ENCODE results near the gene BDKRB2.

The BDKRB2 gene

DNA sequence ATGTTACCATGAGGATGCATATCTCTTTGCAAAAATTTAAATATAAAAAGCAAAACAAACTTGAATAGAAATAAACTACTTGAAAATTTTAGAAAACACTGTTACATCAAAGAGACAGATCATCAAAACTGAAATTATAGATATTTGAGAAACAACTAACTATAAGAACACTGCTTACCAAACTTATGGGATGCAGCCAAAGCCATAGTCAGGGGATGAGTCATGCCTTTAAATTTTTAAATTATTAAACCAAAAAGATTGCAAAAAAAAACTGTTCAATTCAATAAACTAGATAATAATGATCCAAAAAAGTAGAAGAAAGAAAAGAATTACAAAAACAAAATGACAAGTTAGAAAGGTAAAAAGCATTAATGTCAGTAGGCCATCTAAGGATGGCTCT is 7.5 kb downstream of the BDKRB2 start:
- no peak for DNase-seq
- no peaks in the 10 kb centered on the region for H3K4me1 Mint-ChIP-seq (ENCODE audit: low read depth in 2 of 2)
- peaks cover 0 to 7% of the 10 kb centered on the region in 2 donors for H3K9me3 Mint-ChIP-seq
- ATAC-seq (replicated peaks) = no peak
- H3K27me3 Mint-ChIP-seq = peaks cover 55 to 90% of the 10 kb centered on the region in 2 donors
- no peaks in the 10 kb centered on the region for H3K36me3 Mint-ChIP-seq (ENCODE audit: insufficient read depth)
- H3K27ac Mint-ChIP-seq = no peak overlapping the region
- no peak overlapping the region for H3K4me3 Mint-ChIP-seq

- Mint-ChIP-seq H3K27me3 (peaks cover 48 to 85% of the 10 kb centered on the region in 2 donors), H3K36me3 (ENCODE audit: insufficient read depth) (no peaks in the 10 kb centered on the region), H3K27ac (no peak overlapping the region), H3K4me3 (no peak overlapping the region), H3K9me3 (peaks cover 0 to 7% of the 10 kb centered on the region in 2 donors), H3K4me1 (ENCODE audit: low read depth in 2 of 2) (no peaks in the 10 kb centered on the region)
- no peak for DNase-seq
- ATAC-seq (replicated peaks) = no peak
These were observed 8.3 kb downstream of the BDKRB2 start for GRCh38 chr14:96212896-96213295.

DNA sequence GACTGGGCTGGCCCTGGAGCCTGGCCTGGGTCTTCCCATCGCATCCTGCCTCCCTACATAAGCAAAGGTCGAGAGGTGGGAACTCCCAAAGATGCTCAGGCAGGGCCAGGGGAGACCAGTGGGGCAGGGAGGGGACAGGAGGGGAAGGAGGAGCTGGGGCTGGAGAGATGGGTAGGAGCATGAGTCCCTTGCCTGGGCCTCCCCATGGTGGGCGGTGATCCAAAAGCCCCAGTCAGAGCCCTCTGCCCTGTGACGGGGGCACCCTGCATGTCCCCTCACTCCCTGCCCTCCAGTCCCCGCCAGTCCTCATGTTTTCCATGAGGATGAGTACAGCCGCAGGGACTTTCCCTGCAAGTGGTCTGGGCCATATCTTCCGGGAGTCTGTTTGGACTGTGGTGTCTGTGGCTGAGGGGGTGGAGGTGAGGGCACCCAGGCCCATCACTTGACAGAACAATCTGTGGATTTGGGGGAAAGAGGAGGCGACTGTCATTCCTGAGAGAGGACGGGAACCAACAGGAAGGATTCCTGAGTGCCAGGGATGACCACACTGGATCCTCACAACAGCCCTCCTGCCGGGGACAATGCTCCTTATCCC is 9.3 kb downstream of the BDKRB2 start:
- DNase-seq = no peak
- H3K4me3 Mint-ChIP-seq = no peak overlapping the region
- H3K9me3 Mint-ChIP-seq = peaks cover 0 to 7% of the 10 kb centered on the region in 2 donors
- peaks cover 37 to 79% of the 10 kb centered on the region in 2 donors for H3K27me3 Mint-ChIP-seq
- no peak for ATAC-seq (replicated peaks)
- no peaks in the 10 kb centered on the region for H3K4me1 Mint-ChIP-seq (ENCODE audit: low read depth in 2 of 2)
- no peak overlapping the region for H3K27ac Mint-ChIP-seq
- H3K36me3 Mint-ChIP-seq (ENCODE audit: insufficient read depth) = no peaks in the 10 kb centered on the region

DNA sequence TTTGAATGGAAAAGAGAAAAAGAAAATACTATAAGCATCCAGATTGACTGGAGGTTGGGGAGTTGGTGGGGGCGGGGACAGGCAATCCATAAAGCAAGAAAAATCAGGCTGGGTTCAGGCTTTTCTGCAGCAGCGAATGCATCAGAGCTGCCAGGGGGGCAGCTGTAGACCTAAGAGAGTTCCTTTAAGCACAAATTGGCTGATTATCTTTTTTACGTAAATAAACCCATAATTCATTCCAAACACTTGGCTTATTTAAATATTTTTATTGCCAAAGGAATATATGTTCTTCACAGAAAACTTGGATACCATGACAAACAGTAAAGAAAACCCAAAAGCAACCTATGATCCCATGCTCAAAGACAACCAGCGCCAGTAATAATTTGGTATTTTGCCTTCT is 10.2 kb downstream of the BDKRB2 start:
- Mint-ChIP-seq H3K36me3 (ENCODE audit: insufficient read depth) (no peaks in the 10 kb centered on the region), H3K4me3 (no peak overlapping the region), H3K27ac (no peak overlapping the region), H3K27me3 (peaks cover 37 to 78% of the 10 kb centered on the region in 2 donors), H3K9me3 (peaks cover 0 to 7% of the 10 kb centered on the region in 2 donors), H3K4me1 (ENCODE audit: low read depth in 2 of 2) (no peaks in the 10 kb centered on the region)
- DNase-seq (no peak), ATAC-seq (replicated peaks) (no peak)

DNA sequence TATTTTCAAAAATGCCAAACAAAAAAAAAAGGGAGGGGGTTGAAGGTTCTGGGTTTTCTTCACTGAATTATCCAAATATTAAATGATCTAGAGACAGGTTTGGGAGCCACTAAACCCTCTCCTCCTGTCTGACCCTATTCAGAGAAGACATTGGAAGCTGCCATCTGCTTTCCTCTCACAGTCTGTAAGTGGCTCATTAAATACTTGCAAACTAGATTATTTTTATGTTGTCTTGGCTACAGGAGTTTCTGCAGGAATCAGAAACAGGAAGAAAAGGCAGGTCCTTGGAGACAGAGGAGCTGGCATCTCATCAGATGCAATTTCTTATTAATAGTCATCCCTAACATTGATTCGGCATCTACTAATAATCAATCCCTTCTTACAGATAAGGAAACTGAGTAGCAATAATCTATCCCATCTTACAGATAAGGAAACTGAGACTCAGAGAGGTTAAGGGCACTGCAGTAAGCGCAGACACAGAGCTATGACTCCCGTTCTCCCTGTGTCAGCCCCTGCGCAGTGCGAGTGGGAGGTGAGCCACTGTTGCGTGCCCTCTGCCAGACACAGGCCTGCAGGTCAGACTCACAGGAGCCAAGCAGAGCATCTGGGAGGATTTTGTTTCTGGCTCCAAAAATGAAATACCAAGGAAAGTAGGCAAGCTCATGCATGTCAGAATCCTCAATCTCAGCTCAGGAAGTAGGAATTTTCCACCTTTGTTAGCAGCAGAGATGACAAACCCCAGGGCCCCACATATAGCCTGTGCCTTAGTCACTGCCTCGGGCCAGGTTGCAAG is 11.0 kb downstream of the BDKRB2 start:
- H3K4me3 Mint-ChIP-seq = no peak overlapping the region

DNA sequence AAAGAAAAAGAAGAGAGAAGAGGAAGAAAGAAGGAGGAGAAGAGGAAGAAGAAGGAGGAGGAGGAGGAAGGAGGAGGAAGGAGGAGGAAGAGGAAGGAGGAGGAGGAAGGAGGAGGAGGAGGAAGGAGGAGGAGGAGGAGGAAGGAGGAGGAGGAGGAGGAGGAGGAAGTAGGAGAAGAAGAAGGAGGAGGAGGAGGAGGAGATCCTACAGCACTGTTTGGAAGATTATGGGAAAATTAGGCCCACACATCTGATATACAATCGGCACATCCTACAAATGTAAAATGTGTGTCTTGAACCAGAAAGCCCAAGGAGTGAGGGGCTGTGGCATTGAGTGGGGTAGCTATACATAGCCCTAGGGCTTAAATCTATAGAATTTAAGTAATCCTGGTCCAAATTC is 12.0 kb downstream of the BDKRB2 start:
- no peaks in the 10 kb centered on the region for H3K36me3 Mint-ChIP-seq (ENCODE audit: insufficient read depth)
- no peak overlapping the region for H3K4me3 Mint-ChIP-seq
- H3K27me3 Mint-ChIP-seq = peaks cover 51 to 78% of the 10 kb centered on the region in 2 donors
- H3K4me1 Mint-ChIP-seq (ENCODE audit: low read depth in 2 of 2) = no peaks in the 10 kb centered on the region
- H3K27ac Mint-ChIP-seq = no peak overlapping the region
- ATAC-seq (replicated peaks) (no peak), DNase-seq (no peak)
- peaks cover 0 to 7% of the 10 kb centered on the region in 2 donors for H3K9me3 Mint-ChIP-seq

More for the DNA sequence above, 11.0 kb downstream of the BDKRB2 start:
- Mint-ChIP-seq H3K27ac (no peak overlapping the region), H3K9me3 (peaks cover 0 to 7% of the 10 kb centered on the region in 2 donors), H3K36me3 (ENCODE audit: insufficient read depth) (no peaks in the 10 kb centered on the region), H3K27me3 (peaks cover 41 to 78% of the 10 kb centered on the region in 2 donors), H3K4me1 (ENCODE audit: low read depth in 2 of 2) (no peaks in the 10 kb centered on the region)
- DNase-seq (no peak), ATAC-seq (replicated peaks) (no peak)

DNA sequence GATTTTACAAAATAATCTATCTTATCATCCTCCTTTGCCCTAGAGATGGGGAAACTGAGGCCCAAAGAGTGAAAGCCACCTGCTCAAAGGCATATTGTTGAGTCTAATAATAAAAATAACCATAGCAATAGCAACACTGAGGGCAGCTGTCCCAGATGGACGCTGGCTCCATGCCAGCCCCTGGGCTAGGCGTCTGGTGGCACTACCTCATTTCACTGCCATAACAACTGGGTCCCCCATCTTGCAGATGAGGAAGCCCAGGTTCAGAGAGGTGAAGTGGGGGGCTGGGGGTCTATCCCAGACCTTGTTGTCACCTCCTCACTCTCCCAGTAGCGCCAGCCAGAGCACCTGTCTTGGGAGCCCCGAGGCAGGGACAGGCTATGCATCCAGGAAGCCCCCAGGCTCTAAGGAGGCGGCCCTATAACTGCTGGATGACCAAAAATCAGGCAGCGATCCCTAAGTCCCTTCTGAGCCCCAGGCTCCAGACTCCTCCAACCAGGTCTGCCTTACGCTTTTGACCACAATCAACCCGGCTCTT is 12.8 kb downstream of the BDKRB2 start:
- H3K36me3 Mint-ChIP-seq (ENCODE audit: insufficient read depth) = no peaks in the 10 kb centered on the region
- H3K27ac Mint-ChIP-seq = no peak overlapping the region
- peaks cover 52 to 72% of the 10 kb centered on the region in 2 donors for H3K27me3 Mint-ChIP-seq
- H3K4me1 Mint-ChIP-seq (ENCODE audit: low read depth in 2 of 2) = no peaks in the 10 kb centered on the region
- ATAC-seq (replicated peaks) = no peak
- peaks cover 0 to 2% of the 10 kb centered on the region in 2 donors for H3K9me3 Mint-ChIP-seq
- H3K4me3 Mint-ChIP-seq = no peak overlapping the region
- DNase-seq = no peak

DNA sequence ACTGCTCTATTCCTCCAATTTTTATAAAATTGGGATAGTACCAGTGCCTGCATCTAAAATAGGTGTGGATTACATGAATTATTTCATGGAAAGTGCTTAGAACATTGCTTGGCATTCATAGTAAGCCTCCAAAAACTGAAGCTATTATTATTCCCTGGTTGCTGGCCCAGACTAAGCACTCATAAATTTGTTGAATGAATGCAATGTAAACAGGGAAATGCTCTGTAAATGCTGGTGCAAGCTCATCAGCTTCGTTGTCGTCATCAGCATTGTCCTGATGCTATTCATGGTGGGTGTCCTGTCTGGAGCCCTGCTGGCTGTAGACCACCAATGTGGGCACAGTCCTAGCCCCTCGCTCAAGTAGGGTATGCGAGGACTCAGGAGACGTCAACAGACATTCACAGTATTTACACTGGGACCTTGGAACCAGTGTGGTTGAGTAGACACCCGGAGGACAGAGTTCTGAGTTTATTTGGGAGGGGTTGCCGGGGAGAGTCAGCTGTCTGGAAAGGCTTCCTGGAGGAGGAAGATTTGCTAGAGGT is 16.5 kb downstream of the BDKRB2 start:
- no peak overlapping the region for H3K4me3 Mint-ChIP-seq
- DNase-seq (no peak), ATAC-seq (replicated peaks) (no peak)
- H3K4me1 Mint-ChIP-seq (ENCODE audit: low read depth in 2 of 2) = no peaks in the 10 kb centered on the region
- H3K27ac Mint-ChIP-seq = no peak overlapping the region
- H3K27me3 Mint-ChIP-seq = peaks cover 37 to 64% of the 10 kb centered on the region in 2 donors
- H3K36me3 Mint-ChIP-seq (ENCODE audit: insufficient read depth) = no peaks in the 10 kb centered on the region
- no peaks in the 10 kb centered on the region for H3K9me3 Mint-ChIP-seq

GRCh38 chr14:96221841-96222240 is 17.2 kb downstream of the BDKRB2 start:
- Mint-ChIP-seq H3K36me3 (ENCODE audit: insufficient read depth) (no peaks in the 10 kb centered on the region), H3K27me3 (peaks cover 32 to 64% of the 10 kb centered on the region in 2 donors)
- no peak for DNase-seq

DNA sequence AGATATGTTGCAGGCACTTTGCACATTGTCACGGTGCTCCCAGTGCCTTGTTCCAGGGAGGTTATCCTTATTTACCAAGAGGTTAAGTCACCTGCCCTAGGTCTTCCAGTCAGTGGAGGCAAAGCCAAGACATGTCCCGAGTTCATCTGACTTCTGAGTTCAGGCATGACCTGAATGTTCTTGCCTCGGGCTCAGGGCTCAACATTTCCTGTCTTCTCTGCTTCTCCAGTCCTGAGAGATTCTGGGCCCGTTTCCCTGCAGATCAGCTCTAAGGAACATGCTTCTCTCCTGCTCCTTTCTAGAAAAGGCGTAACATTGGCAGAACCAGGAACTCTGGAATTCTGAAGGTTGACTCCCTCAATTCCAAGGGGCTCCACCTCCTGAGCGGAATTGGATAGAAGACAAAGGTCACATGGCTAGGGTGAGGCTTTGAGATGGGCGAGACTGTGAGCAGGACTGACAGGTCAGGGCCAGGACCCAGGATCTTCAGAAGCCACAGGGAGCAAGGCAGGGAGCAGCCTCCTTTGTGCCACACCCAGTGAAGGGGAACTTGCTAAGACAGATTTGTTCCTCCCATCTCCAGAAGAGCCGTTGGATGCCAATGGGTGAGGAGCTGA is 19.9 kb downstream of the BDKRB2 start:
- Mint-ChIP-seq H3K4me1 (ENCODE audit: low read depth in 2 of 2) (no peaks in the 10 kb centered on the region), H3K36me3 (ENCODE audit: insufficient read depth) (no peaks in the 10 kb centered on the region), H3K9me3 (peaks cover 0 to 2% of the 10 kb centered on the region in 2 donors), H3K27me3 (peaks cover 44 to 70% of the 10 kb centered on the region in 2 donors), H3K4me3 (no peak overlapping the region), H3K27ac (no peak overlapping the region)
- DNase-seq (no peak), ATAC-seq (replicated peaks) (no peak)

More at GRCh38 chr14:96221841-96222240, 17.2 kb downstream of the BDKRB2 start:
- Mint-ChIP-seq H3K4me3 (no peak overlapping the region), H3K4me1 (ENCODE audit: low read depth in 2 of 2) (no peaks in the 10 kb centered on the region), H3K9me3 (no peaks in the 10 kb centered on the region), H3K27ac (no peak overlapping the region)
- ATAC-seq (replicated peaks) = no peak

GRCh38 chr14:96225213-96225612 is 20.6 kb downstream of the BDKRB2 start:
- DNase-seq = no peak
- no peaks in the 10 kb centered on the region for H3K4me1 Mint-ChIP-seq (ENCODE audit: low read depth in 2 of 2)
- H3K27ac Mint-ChIP-seq = no peak overlapping the region
- no peak for ATAC-seq (replicated peaks)
- H3K4me3 Mint-ChIP-seq = no peak overlapping the region
- H3K9me3 Mint-ChIP-seq = peaks cover 0 to 2% of the 10 kb centered on the region in 2 donors
- H3K36me3 Mint-ChIP-seq (ENCODE audit: insufficient read depth) = no peaks in the 10 kb centered on the region
- peaks cover 38 to 63% of the 10 kb centered on the region in 2 donors for H3K27me3 Mint-ChIP-seq

- Mint-ChIP-seq H3K4me3 (no peak overlapping the region), H3K9me3 (peaks cover 0 to 2% of the 10 kb centered on the region in 2 donors), H3K27me3 (peaks cover 33 to 58% of the 10 kb centered on the region in 2 donors), H3K4me1 (ENCODE audit: low read depth in 2 of 2) (no peaks in the 10 kb centered on the region), H3K27ac (no peak overlapping the region), H3K36me3 (ENCODE audit: insufficient read depth) (no peaks in the 10 kb centered on the region)
- ATAC-seq (replicated peaks) (no peak), DNase-seq (no peak)
These were observed 21.1 kb downstream of the BDKRB2 start for GRCh38 chr14:96225745-96226151.

DNA sequence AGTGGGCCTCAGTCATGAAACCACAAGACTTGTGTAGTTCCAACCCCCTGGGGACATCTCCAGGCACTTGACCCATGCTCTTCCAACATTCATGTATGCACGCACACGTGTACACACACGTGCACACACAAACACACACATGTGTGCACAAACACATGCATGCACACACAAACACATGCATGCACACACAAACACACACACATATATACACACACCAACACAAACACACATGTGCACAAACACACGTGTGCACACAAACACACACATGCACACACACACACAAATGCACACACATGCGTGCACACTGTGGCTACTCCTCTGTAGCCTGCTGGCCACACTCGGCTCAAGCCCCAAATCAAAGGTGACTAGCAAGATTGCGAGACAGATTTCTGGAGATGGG is 22.8 kb downstream of the BDKRB2 start:
- no peaks in the 10 kb centered on the region for H3K36me3 Mint-ChIP-seq (ENCODE audit: insufficient read depth)
- peaks cover 0 to 2% of the 10 kb centered on the region in 2 donors for H3K9me3 Mint-ChIP-seq
- H3K4me3 Mint-ChIP-seq = no peak overlapping the region

More for the DNA sequence above, 22.8 kb downstream of the BDKRB2 start:
- Mint-ChIP-seq H3K27me3 (peaks cover 22 to 62% of the 10 kb centered on the region in 2 donors), H3K4me1 (ENCODE audit: low read depth in 2 of 2) (no peaks in the 10 kb centered on the region), H3K27ac (no peak overlapping the region)
- no peak for DNase-seq
- no peak for ATAC-seq (replicated peaks)

Data from effector memory CD8-positive, alpha-beta T cell (primary cell).